Measurements from ENCODE around the gene PPP1R15B. TPM values are rescaled to one million over a fixed set of nuclear protein-coding genes. Genes with fewer than 3 reads are reported as not detected.

The PPP1R15B gene
- total RNA-seq, 1 donor from 2014 or later = 30.3 TPM

DNA sequence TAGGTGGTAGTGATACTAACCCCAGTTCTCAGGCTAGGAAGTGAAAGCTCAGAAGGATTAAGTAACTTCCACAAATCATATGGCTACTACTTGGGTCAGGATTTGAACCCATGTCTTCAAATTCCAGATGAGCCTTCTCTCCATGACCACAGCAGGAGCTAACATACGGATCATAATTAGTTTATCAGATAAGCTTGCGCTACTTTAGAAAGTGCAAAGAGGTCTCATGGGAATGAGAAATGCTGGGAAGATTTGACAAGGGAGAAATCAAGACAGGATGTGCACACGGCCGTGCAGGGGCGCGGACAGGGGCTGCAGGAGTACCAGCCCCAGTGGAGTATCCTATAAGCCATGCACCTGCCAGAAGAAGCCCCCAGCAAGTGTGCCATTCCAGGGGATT is 57.0 kb downstream of the PPP1R15B start:
- no peaks in the 10 kb centered on the region for H3K9me3 ChIP-seq (ENCODE audit: control insufficient read depth in 3 of 3, low read length in 3 of 3)
- H3K27me3 ChIP-seq (ENCODE audit: control insufficient read depth in 3 of 3, insufficient read depth in 3 of 3, low read length in 3 of 3) = peaks cover 0 to 9% (median 5%) of the 10 kb centered on the region in 3 donors
- no peaks in the 10 kb centered on the region for H3K36me3 ChIP-seq (ENCODE audit: control insufficient read depth in 3 of 3, insufficient read depth in 3 of 3, low read length in 3 of 3)
- no peak overlapping the region for H3K27ac ChIP-seq (ENCODE audit: low read depth, low read length)
- peaks cover 4 to 13% (median 6%) of the 10 kb centered on the region in 3 donors for H3K4me1 ChIP-seq (ENCODE audit: control insufficient read depth in 3 of 3, insufficient read depth in 3 of 3, low read length in 3 of 3)
- H3K9ac ChIP-seq (ENCODE audit: low read depth in 1 of 3, low read length in 3 of 3) = no peak overlapping the region
- no peak overlapping the region for H3K4me3 ChIP-seq (ENCODE audit: low read length in 3 of 3)

Small RNA genes lying within 50 kb of the gene (small RNA-seq; reads per million reads assigned to genes)
- gene AL606489.2 = not detected

Other genes starting within 250 kb of the PPP1R15B start
- not detected for gene REN, start 245.5 kb downstream of the PPP1R15B start, total RNA-seq
- not detected for gene KISS1, start 215.3 kb downstream of the PPP1R15B start, total RNA-seq
- gene GOLT1A, start 197.8 kb downstream of the PPP1R15B start, total RNA-seq = not detected
- 1.0 TPM for gene PLEKHA6, start 51.9 kb downstream of the PPP1R15B start, total RNA-seq
- gene PIK3C2B, start 83.0 kb upstream of the PPP1R15B start, total RNA-seq = 31.8 TPM
- 56.9 TPM for gene MDM4, start 104.6 kb upstream of the PPP1R15B start, total RNA-seq